GM18868 (cell line): ENCODE measurements around the gene ITPK1.

Source experiments
- ATAC-seq: cut with Tn5 transposase; IDR thresholded peaks from one replicate; pipeline ENCODE4 v1.9.1; 2021; ENCODE audit warnings: mild to moderate bottlenecking, moderate library complexity; ENCODE audit not compliant: unreplicated experiment

ITPK1 gene

GRCh38 chr14:92942576-92942975 is 173.1 kb downstream of the ITPK1 start:
- ATAC-seq: no peak

- ATAC-seq: no peak
Observed at GRCh38 chr14:92942136-92942535, 173.6 kb downstream of the ITPK1 start.

DNA sequence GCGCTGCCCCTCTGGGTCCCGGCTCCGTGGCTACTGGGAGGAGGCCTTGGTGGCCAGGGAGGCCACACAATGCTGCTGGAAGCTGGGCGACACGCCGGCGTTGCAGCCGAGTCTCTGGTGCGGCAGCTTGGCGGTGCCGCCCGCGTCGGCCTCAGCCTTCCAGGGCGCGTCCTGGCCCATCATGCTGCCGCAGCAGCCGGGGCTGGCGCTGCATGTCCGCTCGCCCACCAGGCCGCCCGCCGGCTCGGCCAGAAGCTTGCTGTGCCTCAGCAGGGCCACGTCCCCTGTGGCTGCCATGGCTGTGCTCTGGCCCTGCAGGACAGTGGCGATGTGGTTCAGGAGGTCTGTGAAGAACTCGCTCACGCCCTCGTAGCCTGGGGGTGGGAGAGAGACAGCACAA is 174.2 kb downstream of the ITPK1 start:
- no peak for ATAC-seq

DNA sequence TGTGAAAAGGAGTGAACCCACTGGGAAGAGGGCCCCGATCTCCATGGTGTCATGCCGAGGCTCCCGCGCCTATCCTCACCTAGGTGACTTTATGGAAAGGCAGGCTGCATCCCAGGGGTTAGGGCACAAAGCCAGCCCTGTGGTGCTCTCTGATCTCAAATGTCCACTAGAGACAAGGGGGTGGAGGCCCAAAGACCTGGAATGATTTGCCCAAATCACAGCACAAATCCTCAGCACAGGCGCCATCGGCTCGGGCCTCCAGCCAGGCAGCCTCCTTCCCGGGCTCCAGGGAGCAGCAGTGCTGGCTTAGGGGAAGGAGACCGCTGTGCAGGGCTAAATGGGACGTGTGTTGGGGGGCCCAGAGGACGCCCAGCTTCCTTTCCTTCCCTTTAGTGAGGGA is 175.2 kb downstream of the ITPK1 start:
- no peak for ATAC-seq

- no peak for ATAC-seq
Observed at GRCh38 chr14:92939699-92940098, 176.0 kb downstream of the ITPK1 start.

- ATAC-seq: no peak
Observed at GRCh38 chr14:92938890-92939671, 176.6 kb downstream of the ITPK1 start.

DNA sequence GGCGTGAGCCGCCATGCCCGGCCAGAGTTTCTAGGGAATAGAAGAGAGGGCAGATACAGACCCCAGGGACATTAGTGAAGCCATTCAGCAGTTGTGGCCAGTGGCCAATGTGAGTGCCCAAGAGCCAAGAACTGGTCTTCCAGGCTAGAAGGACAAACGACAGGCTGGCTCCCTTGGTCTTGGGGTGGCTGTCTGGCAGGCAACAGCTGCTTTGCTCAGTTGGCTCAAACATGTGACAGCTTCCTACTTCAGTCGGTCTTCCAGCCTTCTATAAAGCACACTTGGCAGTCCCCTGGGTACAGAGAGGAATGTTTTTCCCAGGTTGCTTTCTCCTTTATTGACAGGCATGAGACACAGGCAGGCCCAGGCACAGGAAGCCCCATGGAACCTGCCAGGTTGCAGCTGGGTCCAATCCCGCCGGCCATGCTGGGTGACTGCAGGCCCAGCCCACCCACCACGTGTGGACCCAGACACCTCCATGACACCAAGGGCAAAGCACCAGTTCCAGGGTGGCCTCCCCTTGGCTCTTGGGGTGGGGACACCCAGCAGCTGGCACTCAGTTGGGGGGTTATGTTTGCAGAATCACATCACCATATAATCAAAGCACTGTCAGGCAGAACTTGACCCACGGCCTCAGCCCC is 177.4 kb downstream of the ITPK1 start:
- no peak for ATAC-seq

DNA sequence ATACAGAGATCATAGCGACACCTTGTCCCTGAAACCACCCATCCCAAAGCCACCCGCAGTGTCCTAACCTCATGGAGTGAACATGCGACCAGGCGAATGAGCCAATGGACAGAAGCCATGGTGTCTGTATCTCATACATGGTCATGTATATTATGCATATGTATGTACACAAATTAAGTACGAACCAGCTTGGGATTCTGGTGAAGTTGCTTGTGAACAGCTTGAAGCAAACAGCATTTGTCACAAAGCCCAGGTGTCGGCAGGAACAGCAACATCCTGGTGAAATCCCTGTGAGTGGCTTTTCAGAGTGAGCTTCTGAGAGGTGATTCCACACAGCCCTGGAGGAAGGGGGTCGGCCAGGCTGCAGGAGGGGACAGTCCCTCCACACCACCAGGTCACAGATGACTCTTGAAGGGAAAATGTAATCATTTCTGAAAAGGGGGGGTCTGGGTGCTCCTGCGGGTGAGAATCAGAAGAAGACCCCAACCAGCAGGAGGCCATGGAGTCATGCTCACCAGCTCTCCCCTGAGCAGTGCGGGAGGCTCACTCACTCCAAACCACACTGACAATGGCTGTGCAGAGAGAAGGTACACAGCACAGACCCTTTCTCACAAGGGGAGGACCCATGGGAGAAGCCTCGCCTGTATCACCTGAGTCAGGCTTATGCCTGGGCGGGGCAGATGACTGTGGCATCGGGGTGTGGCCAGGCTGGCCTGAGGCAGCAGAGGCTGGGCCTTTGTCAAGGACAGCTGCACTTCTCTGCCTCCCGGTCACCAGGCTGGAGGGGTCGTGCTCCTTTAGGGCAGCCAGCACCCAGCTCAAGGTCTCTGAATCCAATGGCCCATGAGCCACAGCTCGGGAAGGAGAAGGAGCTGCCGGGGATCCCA is 178.4 kb downstream of the ITPK1 start:
- ATAC-seq: no peak

DNA sequence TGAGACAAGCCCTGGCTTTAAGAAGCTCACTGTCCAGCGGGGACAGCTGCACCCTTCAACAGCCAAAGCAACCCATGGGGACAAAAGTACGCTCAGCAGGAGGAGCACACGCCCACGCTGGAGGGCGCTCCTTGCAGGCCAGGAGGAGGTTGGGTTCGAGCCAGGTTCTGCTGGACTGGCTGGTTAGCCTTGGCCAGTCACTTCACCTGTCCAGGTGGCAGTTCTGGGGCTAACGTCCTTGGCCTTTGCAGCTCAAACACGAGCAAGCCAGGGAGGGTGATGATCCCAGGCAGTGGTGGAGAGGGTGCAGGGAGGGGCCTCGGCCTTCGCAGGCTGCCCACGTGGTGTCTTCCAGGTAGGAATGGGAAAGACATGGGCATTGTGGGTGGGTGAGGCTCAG is 179.6 kb downstream of the ITPK1 start:
- ATAC-seq: no peak

GRCh38 chr14:92935446-92935845 is 180.3 kb downstream of the ITPK1 start:
- ATAC-seq: no peak

GRCh38 chr14:92934196-92935085 is 181.3 kb downstream of the ITPK1 start:
- no peak for ATAC-seq

DNA sequence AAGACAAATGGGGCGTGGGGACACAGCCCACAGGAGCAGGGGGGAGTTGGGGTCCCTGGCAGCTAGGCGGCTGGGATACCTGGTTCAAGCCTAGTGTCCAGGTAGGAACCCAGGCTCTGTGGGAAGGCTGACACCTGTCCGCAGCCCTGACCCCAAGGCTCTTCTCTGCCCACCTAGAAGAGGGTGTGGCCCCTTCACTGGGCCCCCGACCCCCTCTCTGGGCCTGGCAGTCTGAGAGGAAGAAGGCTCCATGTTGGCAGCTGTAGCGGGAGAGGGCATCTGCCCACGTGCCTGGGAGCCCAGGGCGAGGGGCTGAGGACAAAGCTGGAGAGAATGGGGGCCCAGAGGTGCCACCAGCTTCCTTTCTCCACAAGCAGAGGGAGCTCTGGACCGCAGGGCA is 182.2 kb downstream of the ITPK1 start:
- no peak for ATAC-seq

DNA sequence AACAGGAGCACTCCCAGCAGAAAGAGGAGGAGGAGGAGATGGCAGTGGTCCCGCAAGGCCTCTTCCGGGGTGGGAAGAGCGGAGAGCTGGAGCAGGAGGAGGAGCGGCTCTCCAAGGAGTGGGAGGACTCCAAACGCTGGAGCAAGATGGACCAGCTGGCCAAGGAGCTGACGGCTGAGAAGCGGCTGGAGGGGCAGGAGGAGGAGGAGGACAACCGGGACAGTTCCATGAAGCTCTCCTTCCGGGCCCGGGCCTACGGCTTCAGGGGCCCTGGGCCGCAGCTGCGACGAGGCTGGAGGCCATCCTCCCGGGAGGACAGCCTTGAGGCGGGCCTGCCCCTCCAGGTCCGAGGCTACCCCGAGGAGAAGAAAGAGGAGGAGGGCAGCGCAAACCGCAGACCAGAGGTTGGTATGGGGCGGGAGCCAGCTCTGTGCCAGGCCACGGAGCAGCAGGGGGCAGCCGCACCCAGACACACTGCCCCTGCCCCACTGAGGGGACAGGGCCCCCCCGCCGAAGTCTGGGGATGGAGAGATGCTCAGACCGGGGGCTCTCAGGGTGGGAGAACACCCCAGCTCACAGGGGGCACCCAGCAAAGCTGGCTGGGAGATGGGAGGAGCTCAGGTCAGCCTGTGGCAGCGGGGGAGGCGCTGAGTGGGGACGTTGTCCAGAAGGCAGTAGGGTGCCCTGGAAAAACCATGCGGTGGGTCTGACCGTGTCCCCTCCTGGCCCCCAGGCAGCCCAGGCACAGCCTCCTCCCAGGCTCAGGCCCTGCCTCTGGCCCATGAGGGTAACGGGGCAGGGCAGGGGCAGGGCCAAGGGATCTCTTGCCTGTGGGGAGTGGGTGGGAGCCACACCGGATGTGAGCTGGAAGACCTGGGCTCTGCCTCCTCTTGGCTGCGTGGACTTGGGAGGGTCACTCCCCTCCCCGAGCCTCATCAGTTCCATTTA is 183.0 kb downstream of the ITPK1 start:
- ATAC-seq: no peak

- ATAC-seq: no peak
Observed at GRCh38 chr14:92931681-92932447, 183.9 kb downstream of the ITPK1 start.

DNA sequence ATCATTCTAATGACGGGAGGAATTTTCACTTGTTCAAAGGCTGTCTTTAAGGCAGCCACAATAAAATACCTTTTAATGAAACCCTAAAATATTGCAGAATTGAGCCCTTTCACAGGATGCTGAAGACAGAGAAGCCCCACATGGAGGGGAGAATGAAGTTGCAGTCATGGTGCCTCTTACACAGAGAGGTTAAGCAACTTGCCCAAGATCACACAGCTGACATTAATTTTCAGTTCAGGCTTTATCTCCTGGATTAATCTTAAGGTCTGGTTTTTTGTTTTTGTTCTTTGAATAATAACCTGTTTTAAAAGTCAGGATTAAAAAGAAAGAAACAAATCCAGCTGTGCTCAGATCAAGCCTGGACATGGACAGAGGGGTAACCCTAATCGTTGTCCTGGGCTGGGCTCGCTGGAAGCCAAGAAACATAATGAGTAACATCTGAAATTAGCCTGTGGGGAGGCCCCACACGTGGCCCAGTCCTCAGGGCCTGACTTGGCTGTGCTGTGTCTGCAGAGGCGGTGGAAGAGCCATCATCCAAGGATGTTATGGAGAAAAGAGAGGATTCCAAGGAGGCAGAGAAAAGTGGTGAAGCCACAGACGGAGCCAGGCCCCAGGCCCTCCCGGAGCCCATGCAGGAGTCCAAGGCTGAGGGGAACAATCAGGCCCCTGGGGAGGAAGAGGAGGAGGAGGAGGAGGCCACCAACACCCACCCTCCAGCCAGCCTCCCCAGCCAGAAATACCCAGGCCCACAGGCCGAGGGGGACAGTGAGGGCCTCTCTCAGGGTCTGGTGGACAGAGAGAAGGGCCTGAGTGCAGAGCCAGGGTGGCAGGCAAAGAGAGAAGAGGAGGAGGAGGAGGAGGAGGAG is 184.8 kb downstream of the ITPK1 start:
- no peak for ATAC-seq

DNA sequence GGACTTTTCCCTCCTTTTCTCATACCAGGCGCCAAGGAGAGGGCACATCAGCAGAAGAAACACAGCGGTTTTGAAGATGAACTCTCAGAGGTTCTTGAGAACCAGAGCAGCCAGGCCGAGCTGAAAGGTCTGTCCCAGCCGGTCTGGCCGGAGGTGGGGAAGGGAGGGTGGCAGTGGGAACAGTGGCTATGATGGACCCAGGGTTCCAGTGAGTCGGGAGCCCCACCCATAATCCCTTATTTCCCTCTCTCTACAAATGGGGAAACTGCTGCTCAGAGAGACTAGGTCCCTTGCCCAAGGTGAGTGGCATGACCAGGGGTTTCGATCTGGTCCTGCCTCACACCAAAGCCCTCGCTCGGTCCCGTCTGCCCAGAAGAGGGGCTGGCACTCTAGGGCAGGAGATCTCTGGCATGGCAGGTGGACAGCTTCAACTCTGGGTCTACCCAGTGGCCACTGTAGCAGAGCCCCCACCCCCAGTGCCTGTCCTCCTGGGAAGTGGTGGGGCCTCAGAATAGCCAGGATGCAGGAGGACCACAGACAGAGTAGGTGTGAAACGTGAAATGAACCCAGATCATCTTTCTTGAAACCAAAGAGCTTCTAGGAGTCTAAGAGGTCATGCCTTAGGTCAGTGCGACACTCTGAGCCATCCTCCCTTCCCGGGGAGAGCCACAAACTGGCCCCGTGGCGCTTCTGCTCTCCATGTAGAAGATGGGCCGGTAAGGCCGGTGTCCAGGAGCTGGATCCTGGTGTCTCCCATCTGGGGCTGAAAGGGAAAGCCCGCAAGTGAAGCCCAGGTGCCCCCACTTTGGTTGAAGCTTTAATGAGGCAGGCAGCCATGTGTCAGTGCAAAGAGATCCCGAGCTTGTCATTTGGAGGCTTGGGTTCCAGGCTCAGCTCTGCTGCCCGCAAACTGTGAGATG is 185.8 kb downstream of the ITPK1 start:
- no peak for ATAC-seq
